Prostate gland (tissue), 2 donors: ENCODE measurements around the gene PBX3.

Experiments used
- POLR2A ChIP-seq: fragments of 450-650 bp; IDR thresholded peaks from one replicate; pipeline ENCODE4 v1.6.1; 2016; ENCODE audit warnings: antibody characterized with exemption, mild to moderate bottlenecking
- POLR2AphosphoS5 ChIP-seq: sonication (generic); formaldehyde crosslinking; IDR thresholded peaks from one replicate; pipeline ENCODE4 v1.6.1; 2017; ENCODE audit warnings: antibody characterized with exemption
- TF ChIP-seq, protein P1 (sequence below), 4 experiments: fragments of 200-600 bp in 2 of 4; fragments of 450-650 bp in 2 of 4; sonication (generic) in 2 of 4; IDR thresholded peaks; 1 replicate in 3 of 4; 2 replicates in 1 of 4; pipeline ENCODE4 v1.5.1; 2016 to 2019; ENCODE audit warnings: antibody characterized with exemption in 4 of 4, mild to moderate bottlenecking in 2 of 4, moderate library complexity in 2 of 4

DNA sequence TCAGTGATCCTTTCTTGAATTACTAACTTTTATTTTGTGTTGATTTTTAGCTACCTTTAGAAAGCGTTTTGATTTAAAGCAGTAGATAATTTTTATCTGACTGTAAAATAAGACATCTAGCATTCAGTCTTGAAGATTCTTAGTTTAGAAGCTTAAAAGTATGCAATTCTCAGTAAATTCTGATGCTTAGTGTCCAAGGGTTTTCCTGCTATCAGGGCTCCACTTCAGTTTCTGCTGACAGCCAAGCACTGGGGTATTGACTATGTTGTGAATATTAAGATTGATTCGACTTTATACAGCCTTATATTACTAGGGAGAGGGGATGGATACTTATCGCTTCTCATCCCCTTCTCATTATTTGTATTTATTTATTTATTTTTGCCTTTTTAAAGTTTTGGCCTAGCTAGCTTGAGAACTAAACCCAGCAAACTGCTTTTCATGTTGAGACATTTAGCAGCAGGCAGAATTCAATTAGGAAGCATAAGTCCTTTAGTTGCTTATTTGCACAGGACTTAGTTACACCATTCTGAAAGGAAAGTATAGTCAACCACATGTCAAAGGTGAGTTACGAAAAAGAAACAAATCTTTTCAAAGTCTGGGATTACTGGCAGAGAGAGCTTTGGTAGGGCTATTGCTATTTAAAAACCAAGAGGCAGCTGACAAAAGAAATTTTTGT, 2.9 kb downstream of the PBX3 start:
- TF ChIP-seq, protein P1, sequence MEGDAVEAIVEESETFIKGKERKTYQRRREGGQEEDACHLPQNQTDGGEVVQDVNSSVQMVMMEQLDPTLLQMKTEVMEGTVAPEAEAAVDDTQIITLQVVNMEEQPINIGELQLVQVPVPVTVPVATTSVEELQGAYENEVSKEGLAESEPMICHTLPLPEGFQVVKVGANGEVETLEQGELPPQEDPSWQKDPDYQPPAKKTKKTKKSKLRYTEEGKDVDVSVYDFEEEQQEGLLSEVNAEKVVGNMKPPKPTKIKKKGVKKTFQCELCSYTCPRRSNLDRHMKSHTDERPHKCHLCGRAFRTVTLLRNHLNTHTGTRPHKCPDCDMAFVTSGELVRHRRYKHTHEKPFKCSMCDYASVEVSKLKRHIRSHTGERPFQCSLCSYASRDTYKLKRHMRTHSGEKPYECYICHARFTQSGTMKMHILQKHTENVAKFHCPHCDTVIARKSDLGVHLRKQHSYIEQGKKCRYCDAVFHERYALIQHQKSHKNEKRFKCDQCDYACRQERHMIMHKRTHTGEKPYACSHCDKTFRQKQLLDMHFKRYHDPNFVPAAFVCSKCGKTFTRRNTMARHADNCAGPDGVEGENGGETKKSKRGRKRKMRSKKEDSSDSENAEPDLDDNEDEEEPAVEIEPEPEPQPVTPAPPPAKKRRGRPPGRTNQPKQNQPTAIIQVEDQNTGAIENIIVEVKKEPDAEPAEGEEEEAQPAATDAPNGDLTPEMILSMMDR (IDR thresholded peaks at IDR 0.05) = no peak
- TF ChIP-seq POLR2AphosphoS5 = no peak
- no peak for TF ChIP-seq POLR2A
